Mesendoderm (in vitro differentiated cells): ENCODE results near the gene MTHFS.

ENCODE experiments used
- DNase-seq: peaks from one replicate; pipeline ENCODE4 v3.0.0; 2013
- H2AK5ac ChIP-seq: 2 replicates; pipeline ENCODE4 v1.6.1; 2013; ENCODE audit warnings: low read length, inconsistent platforms
- H2BK120ac ChIP-seq: 2 replicates; pipeline ENCODE4 v1.6.1; 2013; ENCODE audit warnings: low read depth, mild to moderate bottlenecking, low read length, moderate library complexity, mixed read lengths
- H2BK15ac ChIP-seq: replicated peaks from 2 replicates; pipeline ENCODE4 v1.6.1; 2013; ENCODE audit warnings: low read depth, mild to moderate bottlenecking, moderate library complexity
- H2BK5ac ChIP-seq: 2 replicates; pipeline ENCODE4 v1.6.1; 2013; ENCODE audit warnings: low read length, inconsistent platforms
- H3K18ac ChIP-seq: 2 replicates; pipeline ENCODE4 v1.6.1; 2013; ENCODE audit warnings: mild to moderate bottlenecking, low read length, mixed read lengths
- H3K23ac ChIP-seq: one replicate; pipeline ENCODE4 v1.6.1; 2013; ENCODE audit warnings: low read length
- H3K27ac ChIP-seq: 2 replicates; pipeline ENCODE4 v1.5.1; 2013; ENCODE audit warnings: low read depth, mild to moderate bottlenecking, inconsistent platforms, low read length, moderate library complexity
- H3K27me3 ChIP-seq: 2 replicates; pipeline ENCODE4 v1.6.1; 2013; ENCODE audit warnings: low read length, control low read depth, mild to moderate bottlenecking, inconsistent platforms; ENCODE audit not compliant: insufficient read depth, poor library complexity
- H3K36me3 ChIP-seq: 2 replicates; pipeline ENCODE4 v1.6.1; 2013; ENCODE audit warnings: low read length, inconsistent platforms; ENCODE audit not compliant: control insufficient read depth, insufficient read depth
- H3K4ac ChIP-seq: one replicate; pipeline ENCODE4 v1.6.1; 2013; ENCODE audit warnings: low read depth, mild to moderate bottlenecking, low read length, moderate library complexity
- H3K4me1 ChIP-seq: 2 replicates; pipeline ENCODE4 v1.6.1; 2013; ENCODE audit warnings: low read depth, low read length, inconsistent platforms; ENCODE audit not compliant: control insufficient read depth
- H3K4me2 ChIP-seq: 2 replicates; pipeline ENCODE4 v1.6.1; 2013; ENCODE audit warnings: low read length
- H3K4me3 ChIP-seq: 2 replicates; pipeline ENCODE4 v1.5.1; 2013; ENCODE audit warnings: mild to moderate bottlenecking, low read length
- H3K56ac ChIP-seq: one replicate; pipeline ENCODE4 v1.6.1; 2013; ENCODE audit warnings: low read length
- H3K79me1 ChIP-seq: 2 replicates; pipeline ENCODE4 v1.6.1; 2013; ENCODE audit warnings: low read length, inconsistent platforms
- H3K79me2 ChIP-seq: 2 replicates; pipeline ENCODE4 v1.6.1; 2013; ENCODE audit warnings: mild to moderate bottlenecking, low read length; ENCODE audit not compliant: control insufficient read depth, insufficient read depth
- H3K9ac ChIP-seq: 2 replicates; pipeline ENCODE4 v1.6.1; 2013; ENCODE audit warnings: low read length, inconsistent platforms
- H4K5ac ChIP-seq: one replicate; pipeline ENCODE4 v1.6.1; 2013; ENCODE audit warnings: low read length
- H4K8ac ChIP-seq: one replicate; pipeline ENCODE4 v1.6.1; 2013; ENCODE audit warnings: low read depth, mild to moderate bottlenecking, control low read depth, low read length, moderate library complexity
- WGBS: extraction: QIAGEN DNeasy Blood & Tissue Kit; methylation state at CpG from one replicate; pipeline ENCODE4 v1.1.7; 2013; ENCODE audit warnings: low lambda C conversion rate, missing lambda C conversion rate; ENCODE audit not compliant: insufficient coverage; ENCODE audit errors: extremely low coverage; 5-methylcytosine and 5-hydroxymethylcytosine counted together

Gene MTHFS

DNA sequence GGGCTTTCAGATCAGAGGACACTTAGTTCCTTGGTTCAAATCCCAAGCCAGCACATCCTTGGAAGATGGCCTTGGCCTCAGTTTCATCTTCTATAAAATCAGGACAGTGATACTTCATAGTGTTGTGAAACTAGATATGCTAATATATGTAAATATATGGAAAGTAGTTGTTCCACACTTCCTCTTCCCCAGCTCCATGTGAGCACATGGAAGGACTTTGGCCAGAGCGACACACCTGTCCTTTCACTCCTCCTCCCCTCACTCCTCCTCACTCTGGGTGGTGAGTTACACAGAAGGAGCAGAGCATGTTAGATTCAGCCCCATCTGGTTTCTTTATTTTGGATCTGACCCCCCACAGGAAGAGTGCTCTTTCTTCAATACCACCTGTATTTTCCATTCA is 65.2 kb downstream of the MTHFS start:
- Histone ChIP-seq H2BK5ac (no peak overlapping the region), H2BK120ac (no peak overlapping the region), H2AK5ac (no peak overlapping the region), H3K36me3 (no peaks in the 10 kb centered on the region), H3K23ac (no peak overlapping the region), H3K4me3 (no peak overlapping the region), H3K27me3 (no peaks in the 10 kb centered on the region), H3K9ac (no peak overlapping the region), H3K27ac (no peak overlapping the region), H4K5ac (no peak overlapping the region), H3K4me2 (no peak overlapping the region), H2BK15ac (no peak overlapping the region), H3K79me1 (no peaks in the 10 kb centered on the region), H3K4ac (no peak overlapping the region), H3K56ac (no peak overlapping the region), H3K4me1 (no peaks in the 10 kb centered on the region), H4K8ac (no peak overlapping the region), H3K18ac (no peak overlapping the region), H3K79me2 (no peaks in the 10 kb centered on the region)
- no peak for DNase-seq
- WGBS: no CpG with 5 or more reads among the region's 1 CpG

DNA sequence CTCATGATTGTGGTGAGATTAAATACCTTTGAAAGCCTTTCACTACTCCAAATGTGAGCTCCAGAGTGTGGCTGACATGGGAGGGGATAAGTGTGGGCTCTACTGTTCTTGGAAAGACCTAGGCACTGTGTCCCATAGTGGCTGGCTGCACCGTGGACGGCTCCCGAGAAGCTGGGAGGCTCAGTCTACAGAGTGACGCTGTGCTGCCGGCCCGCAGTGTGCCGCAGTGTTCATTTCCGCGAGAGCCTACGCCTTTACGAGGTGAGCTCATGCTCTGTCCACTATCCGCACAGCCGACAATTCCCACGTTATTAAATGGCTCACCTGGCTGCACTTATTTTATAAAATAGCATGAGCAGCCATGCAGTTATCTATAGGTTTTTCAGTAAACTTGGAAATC is 66.9 kb downstream of the MTHFS start:
- H3K23ac ChIP-seq: no peak overlapping the region
- H3K9ac ChIP-seq: no peak overlapping the region
- no peaks in the 10 kb centered on the region for H3K4me1 ChIP-seq
- H3K4me3 ChIP-seq: no peak overlapping the region
- no peaks in the 10 kb centered on the region for H3K79me1 ChIP-seq
- H3K18ac ChIP-seq: no peak overlapping the region
- WGBS: no CpG with 5 or more reads among the region's 14 CpGs
- H3K4me2 ChIP-seq: no peak overlapping the region
- H3K27ac ChIP-seq: no peak overlapping the region
- no peak overlapping the region for H3K4ac ChIP-seq
- H3K36me3 ChIP-seq: no peaks in the 10 kb centered on the region
- no peaks in the 10 kb centered on the region for H3K79me2 ChIP-seq
- H4K5ac ChIP-seq: no peak overlapping the region
- H3K27me3 ChIP-seq: no peaks in the 10 kb centered on the region
- H3K56ac ChIP-seq: no peak overlapping the region
- no peak overlapping the region for H4K8ac ChIP-seq
- DNase-seq: no peak
- H2BK120ac ChIP-seq: no peak overlapping the region
- no peak overlapping the region for H2BK5ac ChIP-seq
- H2AK5ac ChIP-seq: no peak overlapping the region
- no peak overlapping the region for H2BK15ac ChIP-seq

DNA sequence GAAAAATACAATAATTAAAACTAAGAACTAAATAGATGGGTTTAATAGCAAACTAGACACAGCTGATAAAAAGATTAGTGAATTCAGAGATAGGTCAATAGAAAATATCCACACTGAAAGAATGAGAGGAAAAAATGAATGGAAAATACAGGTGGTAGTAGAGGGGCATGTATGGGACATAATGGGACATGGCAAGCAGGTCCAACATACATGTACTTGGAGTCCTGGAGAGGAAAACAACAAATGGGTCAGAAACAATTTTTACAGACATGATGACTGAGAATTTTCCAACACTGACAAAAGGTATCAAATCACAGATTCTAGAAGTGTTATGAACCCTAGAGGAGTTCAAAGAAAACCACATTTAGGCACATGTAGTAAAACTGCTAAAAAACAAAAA is 68.4 kb downstream of the MTHFS start:
- no peak overlapping the region for H3K4ac ChIP-seq
- no peaks in the 10 kb centered on the region for H3K79me2 ChIP-seq
- H3K23ac ChIP-seq: no peak overlapping the region
- H3K4me2 ChIP-seq: no peak overlapping the region
- no peaks in the 10 kb centered on the region for H3K79me1 ChIP-seq
- H3K27me3 ChIP-seq: no peaks in the 10 kb centered on the region
- H3K56ac ChIP-seq: no peak overlapping the region
- no peak overlapping the region for H3K9ac ChIP-seq
- H2BK15ac ChIP-seq: no peak overlapping the region
- H3K18ac ChIP-seq: no peak overlapping the region
- H2AK5ac ChIP-seq: no peak overlapping the region
- DNase-seq: no peak
- H3K36me3 ChIP-seq: no peaks in the 10 kb centered on the region
- no peak overlapping the region for H2BK120ac ChIP-seq
- H4K8ac ChIP-seq: no peak overlapping the region
- H3K4me1 ChIP-seq: peaks cover 5% of the 10 kb centered on the region
- no peak overlapping the region for H3K4me3 ChIP-seq
- H2BK5ac ChIP-seq: no peak overlapping the region
- no peak overlapping the region for H4K5ac ChIP-seq
- no peak overlapping the region for H3K27ac ChIP-seq

DNA sequence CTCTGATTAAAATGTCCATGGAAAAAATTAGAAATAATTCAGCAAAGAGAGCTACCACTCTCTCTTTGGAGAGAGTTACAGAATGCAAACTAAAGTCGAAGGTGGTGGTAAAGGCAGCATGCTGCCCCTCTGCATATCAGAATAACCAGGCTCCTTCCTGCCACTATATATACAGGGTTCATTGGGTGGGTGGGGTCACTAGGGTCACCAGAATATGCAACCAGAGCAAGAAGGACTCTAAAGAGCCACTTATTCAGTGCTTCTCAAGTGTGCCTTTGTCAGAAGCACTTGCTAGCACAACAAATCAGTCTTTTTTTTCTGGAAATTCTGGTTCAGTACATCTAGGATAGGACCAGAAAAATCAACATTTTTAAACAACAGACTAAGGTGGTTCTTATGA is 70.0 kb downstream of the MTHFS start:
- no peak overlapping the region for H3K4ac ChIP-seq
- H3K23ac ChIP-seq: no peak overlapping the region
- no peak overlapping the region for H3K18ac ChIP-seq
- no peak overlapping the region for H4K8ac ChIP-seq
- H3K27ac ChIP-seq: no peak overlapping the region
- no peaks in the 10 kb centered on the region for H3K27me3 ChIP-seq
- no peak overlapping the region for H3K56ac ChIP-seq
- H3K9ac ChIP-seq: no peak overlapping the region
- H2AK5ac ChIP-seq: no peak overlapping the region
- H2BK120ac ChIP-seq: no peak overlapping the region
- H3K79me2 ChIP-seq: no peaks in the 10 kb centered on the region
- peaks cover 5% of the 10 kb centered on the region for H3K4me1 ChIP-seq
- DNase-seq: no peak
- no peak overlapping the region for H2BK15ac ChIP-seq
- H4K5ac ChIP-seq: no peak overlapping the region
- no peak overlapping the region for H2BK5ac ChIP-seq
- no peaks in the 10 kb centered on the region for H3K79me1 ChIP-seq
- H3K4me3 ChIP-seq: no peak overlapping the region
- WGBS: no CpG with 5 or more reads among the region's 1 CpG
- H3K4me2 ChIP-seq: no peak overlapping the region
- H3K36me3 ChIP-seq: no peaks in the 10 kb centered on the region

DNA sequence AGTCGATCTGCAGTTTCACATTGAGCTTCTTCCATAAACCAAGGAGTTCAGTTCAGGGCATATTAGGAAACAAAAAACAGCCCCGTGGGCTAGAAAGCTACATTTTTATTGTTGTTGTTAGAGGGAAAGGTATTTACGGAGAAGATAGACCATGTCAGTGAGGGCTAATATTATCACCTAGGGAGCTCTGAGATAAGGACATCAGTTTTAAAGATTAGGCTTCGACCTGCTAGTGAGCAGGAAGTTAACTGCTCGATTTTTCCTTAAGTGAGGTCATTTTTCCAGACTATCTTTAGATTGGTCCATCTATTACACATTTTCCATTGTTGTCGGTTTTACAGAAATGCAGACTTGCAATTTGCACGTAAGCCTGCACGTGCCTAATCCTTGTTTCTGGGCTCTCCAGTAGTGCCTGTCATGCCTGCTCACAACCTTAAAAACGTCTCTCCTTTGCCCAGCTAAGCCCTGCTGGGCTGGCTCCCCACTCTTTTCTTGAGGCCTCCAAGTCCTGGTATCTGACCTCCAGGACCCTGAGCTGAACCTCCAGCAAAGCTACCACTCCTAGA is 72.6 kb downstream of the MTHFS start:
- H3K79me1 ChIP-seq: no peaks in the 10 kb centered on the region
- H2AK5ac ChIP-seq: no peak overlapping the region
- no peak overlapping the region for H3K4ac ChIP-seq
- no peak overlapping the region for H2BK120ac ChIP-seq
- no peak overlapping the region for H4K8ac ChIP-seq
- H3K23ac ChIP-seq: no peak overlapping the region
- no peak overlapping the region for H2BK15ac ChIP-seq
- no peak overlapping the region for H4K5ac ChIP-seq
- no peak overlapping the region for H2BK5ac ChIP-seq
- no peak overlapping the region for H3K18ac ChIP-seq
- H3K79me2 ChIP-seq: no peaks in the 10 kb centered on the region
- peak; percentile 54 for DNase-seq
- H3K4me2 ChIP-seq: no peak overlapping the region
- H3K4me1 ChIP-seq: peaks cover 5% of the 10 kb centered on the region
- no peaks in the 10 kb centered on the region for H3K27me3 ChIP-seq
- no peak overlapping the region for H3K9ac ChIP-seq
- H3K56ac ChIP-seq: no peak overlapping the region
- WGBS: no CpG with 5 or more reads among the region's 9 CpGs
- H3K36me3 ChIP-seq: no peaks in the 10 kb centered on the region
- no peak overlapping the region for H3K4me3 ChIP-seq
- peak overlapping the region; percentile 73 for H3K27ac ChIP-seq

DNA sequence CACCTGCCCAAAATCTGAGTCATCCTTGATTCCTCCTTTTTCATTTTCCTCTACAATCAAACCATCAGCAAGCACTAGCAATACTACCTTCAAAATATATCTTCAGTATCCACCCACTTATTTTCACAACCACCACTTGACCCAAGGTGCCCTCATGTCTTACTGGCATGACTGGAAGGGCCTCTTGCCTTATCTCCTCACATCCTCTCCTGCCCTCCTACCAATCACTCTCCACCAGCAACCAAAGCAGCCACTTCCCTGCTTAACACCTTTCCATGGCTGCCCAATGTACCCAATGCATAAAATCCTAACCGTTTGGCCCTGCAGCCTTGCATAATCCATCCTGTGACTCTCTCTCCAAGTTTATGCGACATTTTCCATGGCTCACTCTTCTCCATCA is 76.0 kb downstream of the MTHFS start:
- no peak overlapping the region for H3K4me3 ChIP-seq
- H3K4ac ChIP-seq: no peak overlapping the region
- no peak overlapping the region for H3K4me2 ChIP-seq
- no peak overlapping the region for H4K5ac ChIP-seq
- H3K18ac ChIP-seq: no peak overlapping the region
- H3K23ac ChIP-seq: no peak overlapping the region
- no peak overlapping the region for H4K8ac ChIP-seq
- H3K36me3 ChIP-seq: no peaks in the 10 kb centered on the region
- H3K4me1 ChIP-seq: peaks cover 5% of the 10 kb centered on the region
- H2BK15ac ChIP-seq: no peak overlapping the region
- no peak overlapping the region for H2BK5ac ChIP-seq
- no peak overlapping the region for H2BK120ac ChIP-seq
- DNase-seq: no peak
- no peak overlapping the region for H3K27ac ChIP-seq
- no peaks in the 10 kb centered on the region for H3K27me3 ChIP-seq
- no peak overlapping the region for H3K56ac ChIP-seq
- WGBS: no CpG with 5 or more reads among the region's 2 CpGs
- no peak overlapping the region for H3K9ac ChIP-seq
- H3K79me2 ChIP-seq: no peaks in the 10 kb centered on the region
- H2AK5ac ChIP-seq: no peak overlapping the region
- no peaks in the 10 kb centered on the region for H3K79me1 ChIP-seq
